Activated T-helper 1 cell treated with Interleukin-2 at 50 U/mL for 16 hours (primary cell): Measurements from ENCODE around the gene AIMP1.
"Not testable (repeated sequence)": the region's sequence is repeated elsewhere in the genome, so short reads cannot be mapped to it uniquely, and the experiment has no call there.

Experiments
- DNase-seq: peaks from one replicate; pipeline ENCODE4 v3.0.0-alpha.2; 2020; ENCODE audit warnings: low read depth

AIMP1 gene

GRCh38 chr4:106353786-106354185, 37.4 kb downstream of the AIMP1 start:
- no peak for DNase-seq

GRCh38 chr4:106355193-106355592, 38.8 kb downstream of the AIMP1 start:
- no peak for DNase-seq

- no peak for DNase-seq
Observed at GRCh38 chr4:106358899-106359298, 42.5 kb downstream of the AIMP1 start.

- DNase-seq: no peak
Observed at GRCh38 chr4:106362086-106362825, 45.9 kb downstream of the AIMP1 start.

GRCh38 chr4:106364282-106364681, 47.9 kb downstream of the AIMP1 start:
- no peak for DNase-seq

GRCh38 chr4:106365613-106366012, 49.3 kb downstream of the AIMP1 start:
- no peak for DNase-seq

- no peak for DNase-seq
Observed at GRCh38 chr4:106366026-106366425, 49.7 kb downstream of the AIMP1 start.

GRCh38 chr4:106367072-106367471, 50.7 kb downstream of the AIMP1 start:
- DNase-seq: no peak

- no peak for DNase-seq
Observed at GRCh38 chr4:106368678-106369077, 52.3 kb downstream of the AIMP1 start, which contains the start of gene GIMD1. GIMD1 (minus strand) TSS chr4:106368778; CDS start chr4:106367435, 1,343 bp downstream.

GRCh38 chr4:106369456-106370060, 53.2 kb downstream of the AIMP1 start:
- no peak for DNase-seq

GRCh38 chr4:106370214-106370613, 53.9 kb downstream of the AIMP1 start:
- DNase-seq: no peak

GRCh38 chr4:106371161-106371560, 54.8 kb downstream of the AIMP1 start:
- no peak for DNase-seq

- DNase-seq: no peak
Observed at GRCh38 chr4:106373026-106373425, 56.7 kb downstream of the AIMP1 start.

GRCh38 chr4:106380179-106380578, 63.8 kb downstream of the AIMP1 start:
- DNase-seq: no peak

- DNase-seq: no peak
Observed at GRCh38 chr4:106384878-106385277, 68.5 kb downstream of the AIMP1 start.

- DNase-seq: no peak
Observed at GRCh38 chr4:106385853-106386393, 69.6 kb downstream of the AIMP1 start.

GRCh38 chr4:106395582-106395981, 79.2 kb downstream of the AIMP1 start:
- no peak for DNase-seq

- not testable (repeated sequence) for DNase-seq
Observed at GRCh38 chr4:106398898-106399297, 82.5 kb downstream of the AIMP1 start.
